ENCODE results near the gene MTMR3. TPM values are rescaled to one million over a fixed set of nuclear protein-coding genes. Genes with fewer than 3 reads are reported as not detected.

The MTMR3 gene
- total and polyA plus RNA-seq, 8 donors, result 15.5 to 32.5 (median 20.2) TPM

GRCh38 chr22:29901354-29901753 lies 18.4 kb downstream of the MTMR3 start:
- no peak for FAIRE-seq
- Histone ChIP-seq H3K4me3 (no peak overlapping the region), H3K4me1 (peaks cover 0 to 5% (median 0%) of the 10 kb centered on the region in 3 donors), H3K27me3 (no peaks in the 10 kb centered on the region), H3K36me3 (no peaks in the 10 kb centered on the region), H3K27ac (no peak overlapping the region), H3K9me3 (no peaks in the 10 kb centered on the region)
- 94 to 100% methylated on average over 1 of the region's 1 CpG for WGBS, 2 donors
- ATAC-seq, result no peak
- intact Hi-C loops (cut with DNase I), result no loop called here
- DNase-seq, result no peak
- no peak for TF ChIP-seq CTCF (IDR thresholded peaks at IDR 0.05)

GRCh38 chr22:29903371-29903770 lies 20.4 kb downstream of the MTMR3 start:
- Histone ChIP-seq H3K4me1 (peaks cover 11 to 18% (median 13%) of the 10 kb centered on the region in 3 donors), H3K9me3 (no peaks in the 10 kb centered on the region), H3K4me3 (no peak overlapping the region), H3K27me3 (no peaks in the 10 kb centered on the region), H3K36me3 (no peaks in the 10 kb centered on the region), H3K27ac (no peak overlapping the region)
- TF ChIP-seq CTCF (IDR thresholded peaks at IDR 0.05), result no peak
- FAIRE-seq (no peak), ATAC-seq (no peak), DNase-seq (no peak)
- 91 to 96% methylated on average over 5 of the region's 5 CpGs for WGBS, 2 donors
- intact Hi-C loops (cut with DNase I), result no loop called here

GRCh38 chr22:29904020-29904419 lies 21.0 kb downstream of the MTMR3 start:
- no peak for ATAC-seq
- no peak for DNase-seq
- Histone ChIP-seq H3K9me3 (no peaks in the 10 kb centered on the region), H3K4me3 (no peak overlapping the region), H3K4me1 (peaks cover 15 to 24% (median 17%) of the 10 kb centered on the region in 3 donors), H3K36me3 (no peaks in the 10 kb centered on the region), H3K27ac (no peak overlapping the region), H3K27me3 (no peaks in the 10 kb centered on the region)
- no peak for FAIRE-seq
- no peak for TF ChIP-seq CTCF (IDR thresholded peaks at IDR 0.05)
- WGBS, 2 donors, result 44 to 50% methylated on average over 3 of the region's 3 CpGs
- intact Hi-C loops (cut with DNase I), result no loop called here

- Histone ChIP-seq H3K27ac (peak overlapping the region in 3 of 4 donors; percentile 38 to 39 (median 38)), H3K36me3 (no peaks in the 10 kb centered on the region), H3K4me3 (no peak overlapping the region), H3K27me3 (no peaks in the 10 kb centered on the region), H3K9me3 (no peaks in the 10 kb centered on the region), H3K4me1 (peaks cover 17 to 34% (median 21%) of the 10 kb centered on the region in 3 donors)
- ATAC-seq (peak; percentile 94 to 96 (median 94)), FAIRE-seq (peak; percentile 57), DNase-seq (peak; percentile 78 to 91 (median 86))
- WGBS, 2 donors, result 25 to 29% methylated on average over 5 of the region's 5 CpGs
- intact Hi-C loops (cut with DNase I), result no loop called here
- TF ChIP-seq CTCF (IDR thresholded peaks at IDR 0.05), result no peak
Observed at GRCh38 chr22:29907753-29908515, 25.0 kb downstream of the MTMR3 start.

GRCh38 chr22:29912141-29912540 lies 29.2 kb downstream of the MTMR3 start:
- no peaks in the 10 kb centered on the region for H3K9me3 ChIP-seq
- no peak for DNase-seq
- H3K27me3 ChIP-seq, result no peaks in the 10 kb centered on the region
- peaks cover 22 to 43% (median 27%) of the 10 kb centered on the region in 3 donors for H3K4me1 ChIP-seq
- intact Hi-C loops (cut with DNase I), result no loop called here
- FAIRE-seq, result no peak
- ATAC-seq, result no peak
- no peak for TF ChIP-seq CTCF (IDR thresholded peaks at IDR 0.05)
- WGBS, 2 donors, result 96 to 97% methylated on average over 4 of the region's 4 CpGs
- no peaks in the 10 kb centered on the region for H3K36me3 ChIP-seq
- no peak overlapping the region for H3K27ac ChIP-seq
- no peak overlapping the region for H3K4me3 ChIP-seq
